WI38 (cell line): ENCODE results near the gene OR6S1.
"Not testable (repeated sequence)": the region's sequence is repeated elsewhere in the genome, so short reads cannot be mapped to it uniquely, and the experiment has no call there.

Experiments used
- H3K4me3 ChIP-seq: 2 replicates; pipeline ENCODE4 v1.5.1; 2011; ENCODE audit warnings: low read depth, mild to moderate bottlenecking, control low read depth, low read length
- CTCF ChIP-seq: IDR thresholded peaks from 2 replicates; pipeline ENCODE4 v1.5.1; 2012; ENCODE audit warnings: low read depth, mild to moderate bottlenecking, control low read depth, low read length

OR6S1 gene

DNA sequence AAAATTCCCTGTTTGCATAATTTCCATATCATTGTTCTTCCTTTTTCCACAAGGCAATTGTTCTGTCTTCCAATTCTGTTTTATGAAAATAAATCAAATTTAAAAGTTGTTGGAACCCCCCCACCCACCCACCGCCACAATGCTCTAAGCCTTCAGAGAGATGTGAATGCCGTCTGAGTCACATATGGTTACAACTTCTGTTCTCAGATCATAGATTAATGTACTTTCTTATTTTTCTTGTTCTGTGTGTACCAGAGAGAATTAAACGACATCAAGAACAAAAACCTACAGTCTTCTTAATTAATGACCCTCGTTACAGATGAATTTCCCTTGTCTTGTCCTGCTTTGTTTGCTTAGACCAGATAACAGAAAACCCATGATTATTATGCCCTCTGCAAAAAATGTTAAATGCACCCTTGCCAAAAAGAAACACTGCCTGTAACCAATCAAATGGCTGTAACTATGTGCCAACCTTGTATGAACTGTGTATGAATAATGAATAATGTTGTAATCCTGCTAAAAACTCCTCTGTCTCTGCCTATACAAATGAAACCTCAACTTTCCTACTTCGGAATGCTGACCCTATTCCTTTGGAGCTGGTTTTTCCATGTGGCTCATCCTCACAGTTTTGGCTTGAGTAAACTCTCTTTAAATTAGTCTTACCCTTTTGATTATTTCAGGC lies 14.0 kb downstream of the OR6S1 start:
- TF ChIP-seq CTCF, result no peak
- H3K4me3 ChIP-seq, result no peak overlapping the region

GRCh38 chr14:20626274-20626673 lies 15.2 kb downstream of the OR6S1 start:
- H3K4me3 ChIP-seq, result peak overlapping the region; percentile 30
- TF ChIP-seq CTCF, result no peak

DNA sequence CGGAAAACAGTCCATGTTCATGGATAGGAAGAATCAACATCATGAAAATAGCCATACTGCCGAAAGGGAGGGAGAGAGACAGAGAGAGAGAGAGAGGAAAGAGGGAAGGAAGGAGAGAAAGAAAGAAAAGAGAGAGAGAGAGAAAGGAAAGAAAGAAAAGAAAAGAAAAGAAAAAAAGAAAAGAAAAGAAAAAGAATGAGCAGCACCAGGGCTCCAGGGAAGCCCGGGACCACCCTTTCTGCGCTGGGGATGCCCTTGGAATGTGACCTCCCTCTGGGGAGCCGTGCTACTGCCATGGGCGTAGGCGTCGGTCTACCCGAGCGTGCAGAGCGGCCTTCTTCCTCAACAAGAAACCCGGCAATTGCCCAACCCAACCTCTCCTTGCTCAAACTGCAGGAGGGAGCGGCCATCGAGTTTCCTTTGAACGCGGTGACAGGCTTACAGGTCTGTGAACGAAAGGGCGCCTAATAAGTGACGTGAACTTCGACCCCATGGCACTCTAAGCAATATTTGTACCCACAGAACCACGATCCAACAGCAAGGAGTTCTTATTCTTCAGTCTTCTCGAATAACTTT lies 16.9 kb downstream of the OR6S1 start:
- no peak for TF ChIP-seq CTCF
- H3K4me3 ChIP-seq, result peak overlapping the region; percentile 57

- H3K4me3 ChIP-seq, result no peak overlapping the region
- TF ChIP-seq CTCF, result no peak
Measured at GRCh38 chr14:20623798-20624197, 17.7 kb downstream of the OR6S1 start.

- TF ChIP-seq CTCF, result no peak
- no peak overlapping the region for H3K4me3 ChIP-seq
Measured at GRCh38 chr14:20622816-20623291, 18.6 kb downstream of the OR6S1 start.

- H3K4me3 ChIP-seq, result no peak overlapping the region
- no peak for TF ChIP-seq CTCF
Measured at GRCh38 chr14:20620798-20621478, 20.6 kb downstream of the OR6S1 start.

GRCh38 chr14:20619688-20620087 lies 21.8 kb downstream of the OR6S1 start:
- H3K4me3 ChIP-seq, result not testable (repeated sequence)
